Tibial nerve (tissue), 3 donors: ENCODE measurements around the gene ATP6V0B.

Experiments used
- CTCF ChIP-seq, 5 experiments: fragments of 200-600 bp in 3 of 5; fragments of 450-650 bp in 2 of 5; sonication (generic) in 3 of 5; IDR thresholded peaks; one replicate each; pipeline ENCODE4 v1.5.1; 2016 to 2019; ENCODE audit warnings: antibody characterized with exemption in 5 of 5, mild to moderate bottlenecking in 3 of 5, moderate library complexity in 2 of 5
- POLR2A ChIP-seq, 2 donors: fragments of 450-650 bp; IDR thresholded peaks; one replicate each; pipeline ENCODE4 v1.6.1; 2017; ENCODE audit warnings: antibody characterized with exemption in 2 of 2, mild to moderate bottlenecking in 2 of 2, moderate library complexity in 2 of 2

- TF ChIP-seq CTCF (IDR thresholded peaks at IDR 0.05) = no peak
- no peak for TF ChIP-seq POLR2A (IDR thresholded peaks at IDR 0.05)
Measured at GRCh38 chr1:43938892-43939587, 35.7 kb upstream of the ATP6V0B start.
